Endometrial microvascular endothelial cells (primary cell): ENCODE results near the gene THUMPD3. TPM values are rescaled to one million over a fixed set of nuclear protein-coding genes. Genes with fewer than 3 reads are reported as not detected.

Experiments used
- total RNA-seq: library from RNA; depleted of rRNA; stranded (reverse); fragments of >200 nt; gene quantifications from one replicate; pipeline ENCODE4 v1.2.3, GENCODE V29; 2015; ENCODE audit errors: inconsistent ontology term

Gene THUMPD3
- total RNA-seq, 1 donor from 2014 or later: 32.5 TPM

Other genes starting within 250 kb of the THUMPD3 start
- gene SRGAP3, start 113.4 kb upstream of the THUMPD3 start, total RNA-seq: not detected
- gene SETD5, start 34.6 kb downstream of the THUMPD3 start, total RNA-seq: 47.5 TPM
- gene LHFPL4, start 190.8 kb downstream of the THUMPD3 start, total RNA-seq: not detected